GM12878 (cell line): ENCODE results near the gene SRSF9.

ENCODE experiments used
- CHD1 ChIP-seq: IDR thresholded peaks from 2 replicates; pipeline ENCODE4 v1.6.1; 2012; ENCODE audit warnings: low read depth, low read length, improper control_type of control experiment
- CTCF ChIP-seq, 3 experiments: IDR thresholded peaks in 2 of 3; conservative IDR thresholded peaks in 1 of 3; 2 replicates each; pipeline ENCODE4 v1.5.1; 2011; ENCODE audit warnings: low read depth in 3 of 3, low read length in 3 of 3, mild to moderate bottlenecking in 3 of 3, control low read depth in 2 of 3, moderate library complexity in 2 of 3, inconsistent platforms in 1 of 3, mixed read lengths in 1 of 3; ENCODE audit not compliant: control insufficient read depth in 2 of 3, insufficient read depth in 1 of 3; ENCODE audit errors: extremely low read depth in 1 of 3
- EZH2 ChIP-seq: IDR thresholded peaks from 2 replicates; pipeline ENCODE4 v1.6.1; 2012; ENCODE audit warnings: low read depth, mild to moderate bottlenecking, control low read depth, inconsistent platforms, low read length, borderline replicate concordance; ENCODE audit not compliant: control insufficient read depth
- FOXK2 ChIP-seq: fragments of 450-650 bp; IDR thresholded peaks from 2 replicates; pipeline ENCODE4 v1.6.1; 2017; ENCODE audit warnings: mild to moderate bottlenecking, moderate library complexity
- JUND ChIP-seq: IDR thresholded peaks from 2 replicates; pipeline ENCODE4 v1.6.1; 2012; ENCODE audit warnings: low read depth, mild to moderate bottlenecking, low read length, improper control_type of control experiment, moderate library complexity
- MAX ChIP-seq: IDR thresholded peaks from 2 replicates; pipeline ENCODE4 v1.6.1; 2012; ENCODE audit warnings: low read depth, low read length, improper control_type of control experiment
- NFXL1 ChIP-seq: fragments of 450-650 bp; IDR thresholded peaks from 2 replicates; pipeline ENCODE4 v1.6.1; 2017; ENCODE audit warnings: antibody characterized with exemption, mild to moderate bottlenecking, borderline replicate concordance
- NR2C1 ChIP-seq: fragments of 450-650 bp; IDR thresholded peaks from 2 replicates; pipeline ENCODE4 v1.6.1; 2017; ENCODE audit warnings: antibody characterized with exemption, mild to moderate bottlenecking, moderate library complexity
- SRF ChIP-seq, 2 experiments: IDR thresholded peaks; 2 replicates each; pipeline ENCODE4 v1.6.1; 2011; ENCODE audit warnings: low read depth in 2 of 2, low read length in 2 of 2, mild to moderate bottlenecking in 1 of 2, moderate library complexity in 1 of 2
- YY1 ChIP-seq: IDR thresholded peaks from 2 replicates; pipeline ENCODE4 v1.6.1; 2011; ENCODE audit warnings: low read depth, mild to moderate bottlenecking, low read length
- TF ChIP-seq, protein P1 (sequence below): fragments of 450-650 bp; IDR thresholded peaks from 2 replicates; pipeline ENCODE4 v1.6.1; 2018; ENCODE audit warnings: mild to moderate bottlenecking, low read depth, moderate library complexity; ENCODE audit not compliant: partially characterized antibody

GRCh38 chr12:120490325-120490724 lies 20.8 kb upstream of the SRSF9 start:
- TF ChIP-seq FOXK2 (no peak), EZH2 (no peak), SRF (IDR thresholded peaks at IDR 0.05; ENCODE audit: low read depth in 2 of 2, low read length in 2 of 2) (no peak), JUND (no peak), NFXL1 (no peak), CTCF (IDR thresholded peaks at IDR 0.05 in 2 of 3, conservative IDR thresholded peaks at IDR 0.05 in 1 of 3; ENCODE audit: control insufficient read depth in 2 of 3, extremely low read depth in 1 of 3, insufficient read depth in 1 of 3, low read depth in 3 of 3, low read length in 3 of 3) (no peak), NR2C1 (no peak), CHD1 (no peak), MAX (no peak), YY1 (no peak)
- TF ChIP-seq, protein P1, sequence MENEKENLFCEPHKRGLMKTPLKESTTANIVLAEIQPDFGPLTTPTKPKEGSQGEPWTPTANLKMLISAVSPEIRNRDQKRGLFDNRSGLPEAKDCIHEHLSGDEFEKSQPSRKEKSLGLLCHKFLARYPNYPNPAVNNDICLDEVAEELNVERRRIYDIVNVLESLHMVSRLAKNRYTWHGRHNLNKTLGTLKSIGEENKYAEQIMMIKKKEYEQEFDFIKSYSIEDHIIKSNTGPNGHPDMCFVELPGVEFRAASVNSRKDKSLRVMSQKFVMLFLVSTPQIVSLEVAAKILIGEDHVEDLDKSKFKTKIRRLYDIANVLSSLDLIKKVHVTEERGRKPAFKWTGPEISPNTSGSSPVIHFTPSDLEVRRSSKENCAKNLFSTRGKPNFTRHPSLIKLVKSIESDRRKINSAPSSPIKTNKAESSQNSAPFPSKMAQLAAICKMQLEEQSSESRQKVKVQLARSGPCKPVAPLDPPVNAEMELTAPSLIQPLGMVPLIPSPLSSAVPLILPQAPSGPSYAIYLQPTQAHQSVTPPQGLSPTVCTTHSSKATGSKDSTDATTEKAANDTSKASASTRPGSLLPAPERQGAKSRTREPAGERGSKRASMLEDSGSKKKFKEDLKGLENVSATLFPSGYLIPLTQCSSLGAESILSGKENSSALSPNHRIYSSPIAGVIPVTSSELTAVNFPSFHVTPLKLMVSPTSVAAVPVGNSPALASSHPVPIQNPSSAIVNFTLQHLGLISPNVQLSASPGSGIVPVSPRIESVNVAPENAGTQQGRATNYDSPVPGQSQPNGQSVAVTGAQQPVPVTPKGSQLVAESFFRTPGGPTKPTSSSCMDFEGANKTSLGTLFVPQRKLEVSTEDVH, result no peak
